GM21515 (cell line): ENCODE data around the gene PIK3R2.
"Not testable (repeated sequence)": the region's sequence is repeated elsewhere in the genome, so short reads cannot be mapped to it uniquely, and the experiment has no call there.

Source experiments
- ATAC-seq: cut with Tn5 transposase; IDR thresholded peaks from one replicate; pipeline ENCODE4 v1.9.1; 2021; ENCODE audit not compliant: unreplicated experiment

The PIK3R2 gene

DNA sequence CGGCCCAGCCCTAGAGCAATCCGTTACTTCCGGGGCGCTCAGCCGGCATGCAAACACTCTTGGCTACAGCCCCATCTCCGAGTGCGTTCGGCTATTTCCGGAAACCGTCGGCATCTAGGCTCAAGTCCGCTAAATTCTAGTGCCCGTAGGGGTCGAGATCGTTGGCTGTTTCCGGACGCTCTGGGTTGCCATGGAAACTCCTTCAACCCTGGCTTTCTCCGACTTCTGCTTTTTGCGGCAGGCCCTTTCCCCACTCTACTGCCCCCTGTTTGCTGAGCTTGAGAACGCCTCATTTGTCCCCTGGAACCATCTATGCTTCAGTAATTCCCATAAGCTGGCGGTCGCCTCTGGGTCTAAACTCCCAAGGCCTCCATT lies 534 bp upstream of the PIK3R2 start:
- peak; percentile 57 for ATAC-seq

DNA sequence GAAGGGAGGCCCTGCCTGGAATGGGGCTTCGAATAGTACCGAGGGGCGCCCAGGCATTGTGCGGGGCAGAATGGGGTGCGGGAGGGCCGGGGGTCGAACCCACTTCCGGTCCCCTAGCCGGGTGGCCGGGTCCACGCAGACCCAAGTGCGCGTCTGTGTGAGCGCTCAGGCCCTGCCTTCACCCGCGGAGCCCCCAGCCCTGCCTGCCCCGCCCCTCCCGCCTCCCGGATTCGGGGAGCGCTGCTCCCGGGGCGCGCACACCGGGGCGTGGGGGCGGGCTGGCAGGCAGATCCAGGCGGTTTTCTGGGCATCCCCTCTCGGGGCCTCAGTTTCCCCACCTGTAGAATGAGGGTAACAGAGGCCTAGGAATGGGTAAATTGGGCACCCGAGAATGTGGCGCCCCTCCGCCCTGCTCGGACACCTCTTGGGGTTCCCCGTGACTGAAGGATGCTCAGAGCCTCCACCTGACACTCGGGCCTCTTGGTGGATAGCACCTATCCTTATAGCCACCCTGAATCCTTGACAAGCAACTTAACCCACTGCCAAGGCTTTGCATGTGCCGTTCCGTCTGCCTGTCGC lies 682 bp downstream of the PIK3R2 start:
- ATAC-seq: no peak

GRCh38 chr19:18155095-18156087 lies 2.4 kb downstream of the PIK3R2 start:
- no peak for ATAC-seq

- no peak for ATAC-seq
These were observed 3.3 kb downstream of the PIK3R2 start for GRCh38 chr19:18156268-18156667.

DNA sequence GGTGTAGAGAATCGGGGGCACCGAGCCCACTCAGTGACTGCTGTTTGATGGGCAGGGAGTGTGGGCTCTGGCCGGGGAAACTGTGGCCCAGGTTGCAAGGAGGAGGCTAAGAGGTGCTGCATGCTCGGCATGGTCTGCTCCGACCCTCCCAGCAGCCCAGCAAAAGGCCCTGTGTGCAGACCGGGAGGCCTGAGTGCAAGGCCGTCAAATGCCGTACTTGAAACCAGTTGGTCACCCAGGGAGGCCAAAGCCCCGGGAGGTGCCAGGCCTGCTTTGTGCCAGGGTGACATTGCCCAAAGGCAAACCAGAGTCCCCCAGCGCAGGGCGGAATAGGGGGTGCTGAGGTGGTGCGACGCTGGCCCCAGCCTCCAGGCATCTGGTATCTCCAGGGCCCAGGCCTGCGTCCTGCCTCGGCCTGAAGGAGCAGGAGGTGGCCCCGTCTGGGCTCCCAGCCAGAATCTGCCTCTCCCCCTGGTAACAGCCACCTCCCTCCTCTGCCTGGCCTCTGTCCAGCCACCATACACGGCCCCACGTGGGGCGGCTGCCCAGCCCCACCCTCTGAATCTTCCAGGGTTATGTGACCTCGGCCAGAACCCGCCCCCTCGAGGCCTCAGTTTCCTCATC lies 4.0 kb downstream of the PIK3R2 start:
- no peak for ATAC-seq

DNA sequence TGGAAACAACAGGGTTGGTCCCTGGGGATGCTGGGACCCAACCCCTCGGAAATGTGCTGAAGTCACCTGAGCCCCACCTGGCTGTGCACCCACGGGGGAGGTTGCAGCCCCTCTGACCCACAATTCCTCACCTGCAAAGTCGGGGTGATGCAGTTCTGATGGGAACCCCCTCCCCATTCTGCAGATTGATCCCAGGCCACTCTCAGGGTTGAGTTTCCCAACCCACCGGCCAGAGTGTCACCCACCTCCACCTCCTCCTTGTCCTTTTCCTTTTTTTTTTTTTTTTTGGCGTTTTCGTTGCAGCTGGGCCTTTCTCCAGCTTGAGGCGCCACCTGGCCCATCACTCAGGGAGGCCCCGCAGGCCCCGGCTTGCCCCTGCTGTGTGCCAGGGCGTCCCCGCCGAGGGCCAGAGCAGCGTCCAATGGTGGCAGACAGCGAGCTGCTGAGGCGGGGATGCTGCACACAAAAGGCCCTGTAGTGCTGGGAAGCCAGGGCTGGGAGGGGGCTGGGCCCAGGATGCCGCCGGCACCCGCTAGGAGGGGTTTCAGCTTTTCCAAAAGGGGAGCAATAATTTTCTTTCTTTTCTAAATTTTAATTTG lies 4.6 kb downstream of the PIK3R2 start:
- ATAC-seq: no peak

DNA sequence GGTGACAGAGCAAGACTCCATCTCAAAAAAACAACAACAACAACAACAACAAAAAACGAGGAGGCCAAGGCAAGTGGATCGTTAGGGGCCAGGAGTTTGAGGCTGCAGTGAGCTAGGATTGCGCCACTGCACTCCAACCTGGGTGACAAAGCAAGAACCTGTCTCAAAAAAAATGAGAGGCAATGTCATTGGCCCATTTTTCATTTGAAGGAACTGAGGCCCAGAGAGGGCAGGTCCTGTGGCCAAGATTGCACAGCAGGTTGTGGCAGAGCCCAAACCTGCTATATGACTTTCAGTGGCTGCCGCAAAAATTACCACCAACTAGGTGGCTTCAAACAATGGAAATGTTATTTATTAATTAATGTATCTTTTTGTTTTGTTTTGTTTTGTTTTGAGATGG lies 5.5 kb downstream of the PIK3R2 start:
- no peak for ATAC-seq

DNA sequence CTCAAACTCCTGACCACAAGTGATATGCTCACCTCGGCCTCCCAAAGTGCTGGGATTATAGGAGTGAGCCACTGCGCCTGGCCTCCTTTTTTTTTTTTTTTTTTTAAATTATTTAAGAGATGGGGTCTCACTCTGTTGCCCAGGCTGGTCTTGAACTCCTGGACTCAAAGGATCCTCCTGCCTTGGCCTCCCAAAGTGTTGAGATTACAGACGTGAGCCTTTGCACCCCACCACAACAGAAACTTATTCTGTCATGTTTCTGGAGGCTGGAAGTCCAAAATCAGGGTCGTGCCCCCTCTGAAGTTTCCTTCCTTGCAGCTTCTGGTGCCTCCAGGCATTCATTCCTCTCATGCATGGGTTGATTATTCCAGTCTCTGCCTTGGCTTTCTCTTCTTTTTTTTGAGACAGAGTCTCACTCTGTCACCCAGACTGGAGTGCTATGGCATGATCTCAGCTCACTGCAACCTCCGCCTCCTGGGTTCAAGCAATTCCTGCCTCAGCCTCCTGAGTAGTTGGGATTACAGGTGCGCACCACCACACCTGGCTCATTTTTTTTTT lies 6.2 kb downstream of the PIK3R2 start:
- ATAC-seq: not testable (repeated sequence)

GRCh38 chr19:18159810-18160209 lies 6.8 kb downstream of the PIK3R2 start:
- no peak for ATAC-seq

DNA sequence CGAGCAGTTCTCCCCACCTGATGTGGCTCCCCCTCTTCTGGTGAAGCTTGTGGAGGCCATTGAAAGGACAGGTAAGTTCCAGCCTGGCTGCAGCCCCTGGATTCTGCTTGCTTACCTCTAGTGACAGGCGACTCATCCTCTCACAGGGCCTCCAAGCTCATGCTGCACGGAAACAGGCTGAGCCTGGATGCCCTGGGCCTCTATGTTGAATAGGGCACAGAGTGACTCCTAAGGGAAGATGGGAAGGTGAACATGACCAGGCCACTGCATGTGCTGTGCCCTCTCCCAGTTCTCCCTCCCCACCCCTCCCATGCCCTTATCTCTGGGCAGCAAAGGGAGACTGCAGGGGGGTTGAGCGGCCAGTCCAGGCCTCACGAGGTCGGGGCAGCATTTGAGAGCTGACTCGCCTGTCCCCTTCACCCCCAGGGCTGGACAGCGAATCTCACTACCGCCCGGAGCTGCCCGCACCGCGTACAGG lies 7.6 kb downstream of the PIK3R2 start:
- no peak for ATAC-seq

DNA sequence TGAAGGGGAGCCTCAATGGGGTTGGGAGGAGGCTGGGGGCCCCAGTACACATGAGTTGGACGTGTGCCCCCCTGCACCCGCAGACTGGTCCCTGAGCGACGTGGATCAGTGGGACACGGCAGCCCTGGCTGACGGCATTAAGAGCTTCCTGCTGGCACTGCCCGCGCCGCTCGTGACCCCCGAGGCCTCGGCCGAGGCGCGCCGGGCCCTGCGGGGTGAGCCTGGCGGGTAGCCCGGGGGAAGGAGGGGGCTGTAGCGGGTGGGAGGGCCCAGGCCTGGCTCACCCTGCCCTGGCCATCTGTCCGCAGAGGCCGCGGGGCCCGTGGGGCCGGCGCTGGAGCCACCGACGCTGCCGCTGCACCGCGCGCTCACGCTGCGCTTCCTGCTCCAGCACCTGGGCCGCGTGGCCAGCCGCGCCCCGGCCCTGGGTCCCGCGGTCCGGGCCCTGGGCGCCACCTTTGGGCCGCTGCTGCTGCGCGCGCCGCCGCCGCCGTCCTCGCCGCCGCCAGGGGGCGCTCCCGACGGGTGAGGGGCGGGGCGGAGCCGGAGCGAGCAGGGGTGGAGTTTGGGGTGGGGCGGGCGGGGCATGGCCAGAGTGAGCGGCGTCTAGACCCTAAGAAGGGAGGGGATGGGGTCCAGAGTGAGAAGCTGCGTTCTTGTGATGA lies 8.1 kb downstream of the PIK3R2 start:
- ATAC-seq: peak; percentile 69

DNA sequence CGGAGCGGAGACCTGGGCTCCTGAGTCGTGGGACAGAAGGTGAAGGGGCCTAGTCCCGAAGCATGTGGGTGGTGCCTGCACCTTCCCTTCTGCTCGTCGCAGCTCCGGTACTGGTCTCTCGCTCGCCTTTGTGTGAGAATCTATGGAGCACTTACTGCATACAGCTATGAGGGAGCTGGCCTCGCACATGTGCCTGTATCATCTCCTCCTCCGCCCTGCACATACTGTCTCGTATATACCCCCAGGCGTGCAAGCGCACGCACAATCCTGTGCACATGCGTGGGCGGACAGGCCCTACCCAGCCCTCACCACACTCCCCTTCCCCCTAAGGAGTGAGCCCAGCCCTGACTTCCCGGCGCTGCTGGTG lies 8.7 kb downstream of the PIK3R2 start:
- ATAC-seq: no peak

DNA sequence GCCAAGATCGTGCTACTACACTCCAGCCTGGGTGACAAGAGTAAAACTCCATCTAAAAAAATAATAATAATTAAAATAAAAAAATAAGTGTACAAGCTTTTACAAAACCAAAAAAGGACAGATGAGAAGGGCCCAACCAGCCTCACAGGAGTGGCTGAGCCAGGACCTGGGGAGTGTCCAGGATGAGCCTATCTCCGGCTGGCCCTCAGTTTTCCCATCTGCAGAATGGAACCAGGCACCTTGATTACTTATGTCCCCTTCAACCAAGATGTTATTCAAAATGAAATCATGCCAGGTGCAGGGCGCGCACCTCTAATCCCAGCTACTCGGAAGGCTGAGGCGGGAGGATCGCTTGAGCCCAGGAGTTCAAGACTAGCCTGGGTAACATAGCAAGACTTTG lies 11.1 kb downstream of the PIK3R2 start:
- ATAC-seq: no peak

GRCh38 chr19:18165794-18166544 lies 13.0 kb downstream of the PIK3R2 start:
- ATAC-seq: no peak

DNA sequence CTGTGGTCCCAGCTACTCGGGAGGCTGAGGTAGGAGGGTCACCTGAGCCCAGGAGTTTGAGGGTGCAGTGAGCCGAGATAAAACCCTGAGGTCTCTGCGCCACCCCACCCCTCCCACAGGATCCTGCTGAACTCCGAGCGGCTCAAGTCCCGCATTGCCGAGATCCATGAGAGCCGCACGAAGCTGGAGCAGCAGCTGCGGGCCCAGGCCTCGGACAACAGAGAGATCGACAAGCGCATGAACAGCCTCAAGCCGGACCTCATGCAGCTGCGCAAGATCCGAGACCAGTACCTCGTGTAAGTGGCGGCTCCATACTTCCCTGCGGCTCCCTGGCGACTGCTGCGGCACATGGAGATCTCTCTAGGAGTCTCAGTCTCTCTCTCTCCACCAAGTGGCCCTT lies 14.0 kb downstream of the PIK3R2 start:
- no peak for ATAC-seq

DNA sequence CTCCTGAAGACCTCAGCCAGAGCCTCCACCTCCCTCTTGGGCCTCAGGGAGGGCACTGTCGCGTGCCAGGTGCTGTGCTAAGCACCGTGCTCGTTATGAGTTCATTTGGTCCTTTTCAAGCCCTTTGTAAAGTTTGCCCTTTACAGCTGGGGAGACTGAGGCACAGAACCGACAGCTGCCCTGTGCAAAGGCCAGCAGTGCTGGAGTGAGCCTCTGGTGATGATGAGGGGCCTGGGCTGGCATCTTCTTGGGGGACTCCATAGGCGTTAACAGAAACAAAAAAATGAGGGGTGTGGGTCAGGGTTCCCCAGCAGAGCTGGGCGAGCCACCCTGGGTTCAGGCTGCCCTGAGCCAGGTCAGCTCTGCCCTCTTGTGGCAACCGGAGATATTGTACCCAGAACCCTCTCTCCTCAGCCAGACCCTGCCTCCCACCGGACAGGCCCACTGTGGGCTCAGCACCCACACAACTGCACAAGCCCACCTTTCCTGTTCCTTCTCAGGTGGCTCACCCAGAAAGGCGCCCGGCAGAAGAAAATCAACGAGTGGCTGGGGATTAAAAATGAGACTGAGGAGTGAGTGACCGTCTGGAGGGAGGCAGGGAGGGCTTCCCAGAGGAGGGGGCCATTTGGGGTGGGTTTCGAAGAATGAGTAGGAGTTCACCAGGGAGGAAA lies 15.1 kb downstream of the PIK3R2 start:
- ATAC-seq: no peak

DNA sequence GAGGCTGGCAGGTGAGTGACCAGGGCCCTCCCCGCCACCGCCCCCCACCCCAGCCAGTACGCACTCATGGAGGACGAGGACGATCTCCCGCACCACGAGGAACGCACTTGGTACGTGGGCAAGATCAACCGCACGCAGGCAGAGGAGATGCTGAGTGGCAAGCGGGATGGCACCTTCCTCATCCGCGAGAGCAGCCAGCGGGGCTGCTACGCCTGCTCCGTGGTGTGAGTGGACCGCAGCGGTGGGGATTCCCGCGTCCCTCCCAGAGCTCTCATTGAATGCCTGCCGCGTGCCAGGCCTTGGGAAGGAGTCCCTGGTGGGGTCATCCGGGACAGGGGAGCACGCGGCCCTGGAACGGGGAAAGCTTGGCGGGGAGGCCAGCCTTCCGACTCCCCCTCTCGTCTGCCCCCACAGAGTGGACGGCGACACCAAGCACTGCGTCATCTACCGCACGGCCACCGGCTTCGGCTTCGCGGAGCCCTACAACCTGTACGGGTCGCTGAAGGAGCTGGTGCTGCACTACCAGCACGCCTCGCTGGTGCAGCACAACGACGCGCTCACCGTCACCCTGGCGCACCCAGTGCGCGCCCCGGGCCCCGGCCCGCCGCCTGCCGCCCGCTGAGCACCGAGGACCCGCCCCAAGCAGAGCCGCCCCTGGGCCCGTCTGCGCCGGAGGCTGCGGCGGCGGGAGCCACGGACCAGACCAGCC lies 15.9 kb downstream of the PIK3R2 start:
- no peak for ATAC-seq

DNA sequence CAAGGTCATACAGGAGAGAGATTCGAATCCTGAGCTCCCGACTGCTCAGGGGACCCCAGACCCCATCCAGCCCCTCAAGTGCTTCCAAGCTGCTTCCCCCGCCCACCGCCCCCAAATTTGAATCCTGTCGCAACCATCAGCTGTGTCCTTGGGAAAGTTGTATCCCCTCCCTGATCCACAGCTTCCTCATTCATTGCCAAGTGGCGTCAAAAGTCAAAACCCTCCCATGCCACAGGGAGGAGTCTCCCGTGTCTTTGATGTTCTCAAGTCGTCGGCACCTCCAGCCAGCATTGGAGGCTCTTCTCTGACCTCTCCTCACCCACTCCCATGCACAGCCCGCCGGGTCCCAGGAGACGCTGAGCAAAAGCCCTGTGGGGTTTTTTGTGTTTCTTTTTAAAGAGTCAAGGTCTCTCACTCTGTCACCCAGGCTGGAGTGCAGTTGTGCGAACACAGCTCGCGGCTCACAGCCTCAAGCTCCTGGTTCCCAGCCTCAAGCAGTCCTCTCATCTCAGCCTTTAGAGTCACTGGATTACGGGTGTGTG lies 17.8 kb downstream of the PIK3R2 start:
- ATAC-seq: no peak
